ENCODE results near the gene SYNE1. TPM values are rescaled to one million over a fixed set of nuclear protein-coding genes. Genes with fewer than 3 reads are reported as not detected.

The SYNE1 gene
- total and polyA plus RNA-seq, 10 of the 15 experiments (the other 5 are each of a cell fraction or from before 2014, with no cell fraction given) = 2.3 to 28.7 (median 14.1) TPM

- FAIRE-seq (no peak), DNase-seq (ENCODE audit: low read depth, low spot score) (no peak), ATAC-seq (peak; percentile 55; the same call in 2 of the 3 replicates)
- no peaks in the 10 kb centered on the region for H3K79me2 ChIP-seq (ENCODE audit: control insufficient read depth, insufficient read depth, low read length)
- no peaks in the 10 kb centered on the region for H3K9me3 ChIP-seq (replicated peaks; ENCODE audit: control insufficient read depth, insufficient read depth, low read length)
- no peak overlapping the region for H3K9ac ChIP-seq (ENCODE audit: control insufficient read depth, insufficient read depth, low read length)
- H3K36me3 ChIP-seq (ENCODE audit: control insufficient read depth in 2 of 2, insufficient read depth in 2 of 2, low read length in 1 of 2) = peaks cover 0 to 20% of the 10 kb centered on the region in 2 experiments; a peak in 3 of 4 replicates
- no peak overlapping the region for H2AFZ ChIP-seq (ENCODE audit: control insufficient read depth, low read depth, low read length)
- in situ Hi-C loops (cut with MboI) (no loop called here), intact Hi-C loops (cut with micrococcal nuclease; ENCODE audit: unreplicated experiment) (loop anchor here (2.0 kb wide), 1 partner anchor 133 kb away; no protein-coding TSS in a partner anchor)
- WGBS (ENCODE audit: insufficient coverage, insufficient replicate concordance, low lambda C conversion rate, missing lambda C conversion rate) = 95% methylated on average over 18 of the region's 18 CpGs
- no peak overlapping the region for H3K27ac ChIP-seq (ENCODE audit: control insufficient read depth, insufficient read depth)
- H3K4me1 ChIP-seq (ENCODE audit: control insufficient read depth, insufficient read depth, low read length) = no peaks in the 10 kb centered on the region
- BruUV-seq (replicated peaks) = no TSS peak
- CTCF ChIA-PET = interaction anchor here (0.9 to 1.4 kb wide), 6 partner anchors 9 to 147 kb away, joined by 3 to 5 read pairs (median 3); no protein-coding TSS in a partner anchor
- RAD21 ChIA-PET (ENCODE audit: unreplicated experiment) = interaction anchor here (1.1 kb wide), 1 partner anchor 81 kb away, joined by 3 read pairs; no protein-coding TSS in a partner anchor
- TF ChIP-seq SMC3 (IDR thresholded peaks at IDR 0.05; ENCODE audit: borderline replicate concordance, low read length) = peak; percentile 17; the same call in 1 of the 2 replicates
- peak; percentile 17 to 50 (median 48); a peak in 4 of 6 replicates for TF ChIP-seq CTCF (IDR thresholded peaks at IDR 0.05 in 2 of 3, conservative IDR thresholded peaks at IDR 0.05 in 1 of 3; ENCODE audit: control insufficient read depth in 2 of 3, extremely low read depth in 1 of 3, insufficient read depth in 1 of 3, low read depth in 3 of 3, low read length in 3 of 3)
- TF ChIP-seq MYC (IDR thresholded peaks at IDR 0.05; ENCODE audit: insufficient read depth, insufficient read length, insufficient replicate concordance, low read length, severe bottlenecking) = no peak
- TF ChIP-seq BCLAF1 (IDR thresholded peaks at IDR 0.05) = no peak
- H3K27me3 ChIP-seq (replicated peaks in 1 of 2; ENCODE audit: control insufficient read depth in 2 of 2, insufficient read depth in 2 of 2, low read length in 1 of 2) = no peaks in the 10 kb centered on the region
- no peak overlapping the region for H3K4me2 ChIP-seq (ENCODE audit: control insufficient read depth, insufficient read depth)
- H3K4me3 ChIP-seq = no peak overlapping the region
- SMC1A ChIA-PET (ENCODE audit: uncharacterized antibody, unreplicated experiment) = interaction anchor here (1.0 kb wide), 1 partner anchor 57 kb away, joined by 3 read pairs; no protein-coding TSS in a partner anchor
- POLR2A ChIA-PET = no interaction called here
- no peaks in the 10 kb centered on the region for H4K20me1 ChIP-seq (ENCODE audit: control insufficient read depth, insufficient read depth)
These were observed 430.9 kb downstream of the SYNE1 start for GRCh38 chr6:152206072-152206818.
